C4-2B (cell line): Measurements from ENCODE around the gene ZNF562.

Source experiments
- H3K27ac ChIP-seq: fragments of 450-650 bp; 2 replicates; pipeline ENCODE4 v1.5.1; 2017
- ZFX ChIP-seq: fragments of 450-650 bp; IDR thresholded peaks from 2 replicates; pipeline ENCODE4 v1.6.1; 2017
- TF ChIP-seq, protein P1 (sequence below): fragments of 450-650 bp; conservative IDR thresholded peaks from 2 replicates; pipeline ENCODE4 v1.5.1; 2017; ENCODE audit warnings: mild to moderate bottlenecking

The ZNF562 gene

DNA sequence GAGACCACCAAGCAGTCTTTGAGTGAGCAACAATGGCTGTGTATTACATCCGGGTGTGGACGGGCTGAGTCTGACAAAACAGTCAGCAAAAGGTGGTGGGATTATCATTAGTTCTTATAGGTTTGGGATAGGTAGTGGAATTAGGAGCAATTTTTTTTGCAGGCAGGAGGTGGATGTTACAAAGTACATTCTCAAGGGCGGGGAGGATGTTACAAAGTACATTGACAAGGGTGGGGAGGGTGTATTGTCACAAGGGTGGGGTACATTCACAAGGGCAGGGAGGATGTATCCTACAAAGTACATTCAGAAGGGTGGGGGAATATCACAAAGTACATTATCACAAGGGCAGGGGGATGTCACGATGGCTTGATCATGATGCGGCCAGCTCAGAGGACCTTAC lies 38.9 kb downstream of the ZNF562 start:
- no peak overlapping the region for H3K27ac ChIP-seq
- no peak for TF ChIP-seq ZFX
- TF ChIP-seq, protein P1, sequence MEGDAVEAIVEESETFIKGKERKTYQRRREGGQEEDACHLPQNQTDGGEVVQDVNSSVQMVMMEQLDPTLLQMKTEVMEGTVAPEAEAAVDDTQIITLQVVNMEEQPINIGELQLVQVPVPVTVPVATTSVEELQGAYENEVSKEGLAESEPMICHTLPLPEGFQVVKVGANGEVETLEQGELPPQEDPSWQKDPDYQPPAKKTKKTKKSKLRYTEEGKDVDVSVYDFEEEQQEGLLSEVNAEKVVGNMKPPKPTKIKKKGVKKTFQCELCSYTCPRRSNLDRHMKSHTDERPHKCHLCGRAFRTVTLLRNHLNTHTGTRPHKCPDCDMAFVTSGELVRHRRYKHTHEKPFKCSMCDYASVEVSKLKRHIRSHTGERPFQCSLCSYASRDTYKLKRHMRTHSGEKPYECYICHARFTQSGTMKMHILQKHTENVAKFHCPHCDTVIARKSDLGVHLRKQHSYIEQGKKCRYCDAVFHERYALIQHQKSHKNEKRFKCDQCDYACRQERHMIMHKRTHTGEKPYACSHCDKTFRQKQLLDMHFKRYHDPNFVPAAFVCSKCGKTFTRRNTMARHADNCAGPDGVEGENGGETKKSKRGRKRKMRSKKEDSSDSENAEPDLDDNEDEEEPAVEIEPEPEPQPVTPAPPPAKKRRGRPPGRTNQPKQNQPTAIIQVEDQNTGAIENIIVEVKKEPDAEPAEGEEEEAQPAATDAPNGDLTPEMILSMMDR = no peak

DNA sequence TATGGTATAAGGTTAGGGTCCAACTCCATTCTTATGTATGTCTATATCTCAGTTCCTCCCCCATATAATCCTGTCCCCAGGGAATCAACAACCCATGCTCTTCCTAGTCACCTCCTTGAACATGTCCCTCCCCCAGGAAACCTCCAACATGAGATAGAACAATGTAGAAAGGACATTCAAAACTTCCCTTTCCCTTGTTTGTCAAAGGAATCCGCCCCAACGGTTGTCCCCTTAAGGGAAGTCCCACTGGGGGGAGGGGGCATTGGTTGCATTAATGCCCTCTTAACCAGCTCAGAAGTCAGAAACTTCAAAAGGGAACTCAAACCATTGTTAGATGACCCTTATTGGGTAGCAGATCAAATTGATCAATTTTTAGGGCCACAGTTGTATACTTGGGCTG lies 47.0 kb downstream of the ZNF562 start:
- H3K27ac ChIP-seq = no peak overlapping the region
- TF ChIP-seq, protein P1 = no peak

DNA sequence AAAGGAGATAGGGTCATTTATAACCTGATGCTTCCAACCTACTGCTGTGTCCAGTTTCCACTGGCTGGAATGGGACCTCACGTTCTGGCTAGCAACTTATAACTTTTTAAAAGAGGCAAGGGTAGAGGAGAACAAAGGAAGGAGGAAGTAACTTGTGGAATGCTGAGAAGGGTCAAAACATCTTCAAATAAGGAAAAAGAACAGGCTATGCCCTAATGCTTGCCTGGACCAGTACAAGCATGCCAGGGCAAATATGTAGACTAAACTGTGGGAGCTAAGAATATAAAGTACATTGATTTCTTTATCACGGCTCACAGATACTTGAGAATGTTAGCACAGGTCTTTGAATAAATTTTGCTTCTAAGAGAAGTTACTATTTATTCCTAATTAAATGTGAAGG lies 52.4 kb downstream of the ZNF562 start:
- H3K27ac ChIP-seq = no peak overlapping the region
- no peak; the same call in 1 of the 2 replicates for TF ChIP-seq ZFX
- TF ChIP-seq, protein P1 = no peak

DNA sequence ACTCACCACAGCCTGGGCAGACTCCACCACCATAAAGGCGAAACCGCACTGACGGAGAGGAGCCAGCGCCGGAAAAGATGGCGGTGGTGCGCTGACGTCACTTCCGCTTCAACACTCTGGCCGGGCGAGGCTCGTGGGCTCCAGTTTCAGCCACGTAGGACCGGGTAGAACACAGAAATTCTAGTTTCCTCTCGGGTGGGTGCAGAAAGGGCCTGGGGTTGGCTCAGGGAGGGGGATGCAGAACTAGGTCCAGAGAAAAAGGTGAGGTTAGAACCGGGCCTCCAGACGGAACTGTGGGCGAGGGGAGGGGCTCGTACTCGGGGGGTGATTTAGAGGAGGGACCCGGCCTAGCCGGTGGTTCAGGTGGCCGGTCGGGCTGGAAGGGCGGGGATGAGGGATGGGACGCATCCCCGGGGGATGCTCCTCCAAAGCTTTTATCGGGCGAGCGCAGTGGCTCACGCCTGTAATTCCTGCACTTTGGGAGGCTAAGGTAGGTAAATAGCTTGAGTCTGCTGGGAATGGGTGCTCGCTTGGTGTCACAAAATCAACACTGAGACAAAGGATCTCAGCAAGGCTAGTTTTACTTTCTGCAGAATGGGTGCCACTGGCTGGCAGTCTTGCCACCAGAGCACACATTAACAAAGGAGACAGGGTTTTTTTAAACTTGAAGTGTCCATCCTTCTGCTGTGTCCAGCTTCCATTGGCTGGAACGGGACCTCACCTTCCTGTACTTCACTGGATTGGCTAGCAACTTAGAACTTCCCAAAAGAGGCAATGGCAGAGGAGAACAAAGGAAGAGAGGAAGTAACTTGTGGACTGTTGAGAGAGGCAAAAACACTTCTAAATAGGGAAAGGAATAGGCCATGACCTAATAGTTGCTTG lies 53.5 kb downstream of the ZNF562 start, which contains the start of gene ZNF561:
TSS of gene ZNF561 (minus strand) at position 77 of the 882 bp plus-strand sequence. CDS start 1,776 bp downstream, outside the sequence.
- peak within 1 kb of the TSS; percentile 83 for H3K27ac ChIP-seq
- peak; percentile 91 for TF ChIP-seq ZFX
- TF ChIP-seq, protein P1 = no peak

DNA sequence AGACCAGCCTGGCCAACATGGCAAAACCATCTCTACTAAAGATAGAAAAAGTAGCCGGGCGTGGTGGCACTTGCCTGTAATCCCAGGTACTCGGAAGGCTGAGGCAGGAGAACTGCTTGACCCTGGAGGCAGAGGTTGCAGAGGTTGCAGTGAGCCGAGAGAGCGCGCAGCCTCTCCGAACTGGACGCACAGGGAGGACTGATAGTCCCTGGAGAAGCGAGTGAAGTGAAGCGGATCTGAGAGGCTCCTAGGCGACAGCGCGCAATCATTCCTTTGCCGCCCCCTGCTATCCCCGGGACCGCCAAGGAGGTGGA lies 54.1 kb downstream of the ZNF562 start:
- TF ChIP-seq, protein P1 = no peak
- no peak for TF ChIP-seq ZFX
- H3K27ac ChIP-seq = peak overlapping the region; percentile 83

DNA sequence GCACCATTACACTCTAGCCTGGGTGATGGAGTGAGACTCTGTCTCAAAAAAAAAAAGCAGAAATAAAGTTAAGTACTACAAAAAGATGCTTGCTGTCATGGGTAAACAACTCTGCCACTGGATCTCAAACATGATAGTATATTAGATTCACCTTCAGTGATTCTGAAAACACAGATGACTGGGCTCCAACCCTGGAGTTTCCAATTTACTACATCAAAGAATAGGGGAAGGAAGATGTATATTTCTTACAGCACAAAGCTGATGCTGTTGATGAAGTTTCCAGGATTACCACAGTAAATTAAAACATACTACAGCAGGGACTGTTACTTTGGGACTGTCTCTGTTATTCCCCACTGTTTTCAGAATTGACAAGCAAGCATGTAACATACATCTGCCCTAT lies 59.1 kb downstream of the ZNF562 start:
- TF ChIP-seq ZFX = no peak
- TF ChIP-seq, protein P1 = no peak
- H3K27ac ChIP-seq = no peak overlapping the region

DNA sequence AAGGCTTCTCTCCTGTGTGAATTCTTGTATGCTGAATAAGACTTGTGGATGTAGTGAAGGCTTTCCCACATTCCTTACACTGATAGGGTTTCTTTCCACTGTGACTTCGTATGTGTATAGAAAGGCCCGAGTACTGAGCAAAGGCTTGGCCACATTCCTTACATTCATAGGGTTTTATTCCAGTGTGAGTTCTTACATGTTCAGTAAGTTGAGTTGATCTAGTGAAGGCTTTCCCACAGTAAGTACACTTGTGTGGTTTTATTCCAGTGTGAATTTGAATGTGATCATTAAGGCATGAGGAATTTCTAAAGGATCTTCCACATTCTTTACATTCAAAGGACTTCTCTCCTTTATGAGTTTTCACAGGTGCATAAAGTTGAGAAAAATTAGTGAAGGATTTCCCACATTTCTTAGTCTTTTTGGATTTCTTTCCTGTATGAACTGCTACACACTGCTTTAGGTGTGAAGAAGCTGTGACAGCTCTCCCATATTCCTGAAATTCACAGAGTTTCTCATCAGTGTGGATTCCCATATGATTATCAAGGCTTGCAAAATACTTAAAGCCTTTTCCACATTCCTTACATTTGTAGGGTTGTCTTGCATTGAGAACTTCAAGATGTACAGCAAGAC lies 64.3 kb downstream of the ZNF562 start:
- TF ChIP-seq, protein P1 = no peak
- TF ChIP-seq ZFX = no peak
- H3K27ac ChIP-seq = no peak overlapping the region
